Tibial nerve (tissue), 3 donors: ENCODE results near the gene HAUS8.

Experiments
- CTCF ChIP-seq, 5 experiments: fragments of 200-600 bp in 3 of 5; fragments of 450-650 bp in 2 of 5; sonication (generic) in 3 of 5; IDR thresholded peaks; one replicate each; pipeline ENCODE4 v1.5.1; 2016 to 2019; ENCODE audit warnings: antibody characterized with exemption in 5 of 5, mild to moderate bottlenecking in 3 of 5, moderate library complexity in 2 of 5
- POLR2A ChIP-seq, 2 donors: fragments of 450-650 bp; IDR thresholded peaks; one replicate each; pipeline ENCODE4 v1.6.1; 2017; ENCODE audit warnings: antibody characterized with exemption in 2 of 2, mild to moderate bottlenecking in 2 of 2, moderate library complexity in 2 of 2

- TF ChIP-seq CTCF (IDR thresholded peaks at IDR 0.05) (no peak), POLR2A (IDR thresholded peaks at IDR 0.05) (no peak)
Observed at GRCh38 chr19:17048885-17049453, 26.3 kb downstream of the HAUS8 start.
